GM12872 (cell line): ENCODE data around the gene BCL11B.

ENCODE experiments used
- TF ChIP-seq, protein P1 (sequence below): IDR thresholded peaks from 3 replicates; pipeline ENCODE4 v1.5.1; 2011; ENCODE audit warnings: low read depth, mild to moderate bottlenecking, low read length, moderate library complexity; ENCODE audit not compliant: insufficient read depth

The BCL11B gene

DNA sequence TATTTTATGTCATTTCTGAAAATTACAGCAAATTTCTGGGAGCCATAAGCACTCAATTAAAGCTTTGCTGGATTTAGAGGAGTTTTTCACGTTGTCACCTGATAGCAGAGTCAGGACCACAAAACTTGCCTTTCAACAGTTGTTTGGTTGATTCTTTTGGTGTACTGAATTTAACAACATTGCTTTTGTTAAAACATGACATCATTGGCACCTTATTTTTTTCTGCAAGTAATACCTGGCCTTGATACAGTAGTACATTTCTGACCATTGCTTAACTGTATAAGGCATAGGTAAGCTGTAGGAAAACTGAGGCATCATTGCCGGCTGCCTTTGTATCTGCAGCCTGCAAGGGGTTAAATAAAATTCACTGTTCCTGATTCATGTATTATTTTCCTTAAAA, 4.5 kb upstream of the BCL11B start:
- TF ChIP-seq, protein P1, sequence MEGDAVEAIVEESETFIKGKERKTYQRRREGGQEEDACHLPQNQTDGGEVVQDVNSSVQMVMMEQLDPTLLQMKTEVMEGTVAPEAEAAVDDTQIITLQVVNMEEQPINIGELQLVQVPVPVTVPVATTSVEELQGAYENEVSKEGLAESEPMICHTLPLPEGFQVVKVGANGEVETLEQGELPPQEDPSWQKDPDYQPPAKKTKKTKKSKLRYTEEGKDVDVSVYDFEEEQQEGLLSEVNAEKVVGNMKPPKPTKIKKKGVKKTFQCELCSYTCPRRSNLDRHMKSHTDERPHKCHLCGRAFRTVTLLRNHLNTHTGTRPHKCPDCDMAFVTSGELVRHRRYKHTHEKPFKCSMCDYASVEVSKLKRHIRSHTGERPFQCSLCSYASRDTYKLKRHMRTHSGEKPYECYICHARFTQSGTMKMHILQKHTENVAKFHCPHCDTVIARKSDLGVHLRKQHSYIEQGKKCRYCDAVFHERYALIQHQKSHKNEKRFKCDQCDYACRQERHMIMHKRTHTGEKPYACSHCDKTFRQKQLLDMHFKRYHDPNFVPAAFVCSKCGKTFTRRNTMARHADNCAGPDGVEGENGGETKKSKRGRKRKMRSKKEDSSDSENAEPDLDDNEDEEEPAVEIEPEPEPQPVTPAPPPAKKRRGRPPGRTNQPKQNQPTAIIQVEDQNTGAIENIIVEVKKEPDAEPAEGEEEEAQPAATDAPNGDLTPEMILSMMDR = no peak

DNA sequence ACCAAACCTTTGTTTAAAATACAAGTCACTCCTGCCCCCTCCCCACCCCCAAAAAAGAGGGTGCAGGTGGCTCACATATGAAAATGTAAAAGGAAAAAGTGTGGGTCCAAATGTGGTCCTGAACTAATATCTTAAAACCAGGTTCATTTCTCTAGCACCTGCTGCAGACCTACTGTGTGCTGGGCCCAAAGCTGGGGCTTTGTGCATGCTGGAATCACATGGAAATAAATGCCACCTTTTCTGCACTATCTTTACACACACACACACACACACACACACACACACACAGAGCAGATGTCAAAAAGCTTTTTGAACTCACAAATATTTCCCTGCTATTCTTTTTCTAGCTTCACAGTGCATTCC, 3.2 kb upstream of the BCL11B start:
- TF ChIP-seq, protein P1 = no peak

DNA sequence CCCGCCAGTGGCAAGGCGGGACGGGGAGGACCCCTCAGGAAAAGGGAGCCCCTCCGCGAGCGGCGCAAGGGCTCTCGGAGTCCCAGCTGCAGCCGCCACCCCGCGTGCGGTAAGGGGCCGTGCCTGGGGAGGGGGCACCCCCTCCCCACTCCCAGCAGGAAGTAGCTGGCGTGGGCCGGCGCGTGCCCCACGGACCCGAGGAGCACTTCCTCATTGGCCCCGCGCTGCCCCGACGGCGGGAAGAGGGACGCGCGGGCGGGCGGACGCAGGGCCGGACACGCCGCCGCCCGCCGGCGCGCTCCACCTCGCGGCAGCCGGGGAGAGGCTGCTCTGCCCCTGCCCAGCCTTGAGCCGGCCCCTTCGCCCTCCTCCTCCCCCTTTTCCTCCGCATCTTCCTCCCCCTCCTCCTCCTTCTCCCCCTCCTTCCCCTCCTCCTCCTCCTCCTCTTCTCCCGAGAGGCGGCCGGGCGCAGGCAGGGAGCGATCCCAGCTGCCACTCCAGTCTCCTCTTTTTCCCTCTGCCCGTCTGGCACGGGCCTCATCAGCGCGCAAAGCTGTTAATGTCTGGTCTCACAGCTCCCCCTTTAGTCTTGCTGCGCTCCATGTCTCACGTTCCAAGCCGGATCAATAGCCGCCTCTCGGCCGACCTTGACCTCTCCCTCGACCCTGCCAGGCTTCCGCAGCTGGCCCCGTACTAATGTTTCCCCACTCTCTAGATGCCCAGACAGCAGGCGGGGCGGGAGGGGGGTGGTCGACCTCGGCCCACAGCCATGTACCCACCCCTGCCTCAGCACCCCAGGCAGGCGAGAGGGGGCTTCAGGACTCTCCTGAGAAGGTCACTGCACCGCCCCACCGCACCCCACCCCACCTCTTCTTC, 2.6 kb upstream of the BCL11B start:
- TF ChIP-seq, protein P1 = no peak

DNA sequence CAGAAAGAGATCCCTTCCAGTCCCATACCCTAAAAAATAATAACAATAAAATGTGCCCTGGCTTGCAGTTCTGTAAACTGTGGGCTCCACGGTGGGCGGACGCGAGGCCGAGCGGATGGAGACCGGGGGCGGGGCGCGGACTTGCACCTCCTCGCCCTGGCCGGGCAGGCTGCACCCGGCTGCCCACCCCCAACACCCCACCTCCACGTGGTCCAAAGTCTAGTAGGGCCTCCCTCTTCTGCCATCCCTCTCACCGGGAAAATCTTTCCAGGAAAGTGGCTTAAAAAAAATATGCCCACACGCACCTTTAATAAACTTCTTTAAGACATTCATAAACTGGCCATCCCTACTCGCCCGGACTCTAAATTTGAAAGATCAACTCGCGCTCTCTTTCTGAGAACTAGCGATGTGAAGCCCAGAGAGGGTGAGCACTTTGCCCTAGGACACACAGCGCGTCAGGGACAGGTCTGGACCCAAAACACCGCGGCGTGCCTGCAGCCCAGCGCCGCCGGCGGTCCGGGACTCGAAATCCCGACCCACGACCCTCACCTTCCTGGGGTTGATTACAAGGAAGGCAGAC, 1.9 kb upstream of the BCL11B start:
- TF ChIP-seq, protein P1 = no peak

DNA sequence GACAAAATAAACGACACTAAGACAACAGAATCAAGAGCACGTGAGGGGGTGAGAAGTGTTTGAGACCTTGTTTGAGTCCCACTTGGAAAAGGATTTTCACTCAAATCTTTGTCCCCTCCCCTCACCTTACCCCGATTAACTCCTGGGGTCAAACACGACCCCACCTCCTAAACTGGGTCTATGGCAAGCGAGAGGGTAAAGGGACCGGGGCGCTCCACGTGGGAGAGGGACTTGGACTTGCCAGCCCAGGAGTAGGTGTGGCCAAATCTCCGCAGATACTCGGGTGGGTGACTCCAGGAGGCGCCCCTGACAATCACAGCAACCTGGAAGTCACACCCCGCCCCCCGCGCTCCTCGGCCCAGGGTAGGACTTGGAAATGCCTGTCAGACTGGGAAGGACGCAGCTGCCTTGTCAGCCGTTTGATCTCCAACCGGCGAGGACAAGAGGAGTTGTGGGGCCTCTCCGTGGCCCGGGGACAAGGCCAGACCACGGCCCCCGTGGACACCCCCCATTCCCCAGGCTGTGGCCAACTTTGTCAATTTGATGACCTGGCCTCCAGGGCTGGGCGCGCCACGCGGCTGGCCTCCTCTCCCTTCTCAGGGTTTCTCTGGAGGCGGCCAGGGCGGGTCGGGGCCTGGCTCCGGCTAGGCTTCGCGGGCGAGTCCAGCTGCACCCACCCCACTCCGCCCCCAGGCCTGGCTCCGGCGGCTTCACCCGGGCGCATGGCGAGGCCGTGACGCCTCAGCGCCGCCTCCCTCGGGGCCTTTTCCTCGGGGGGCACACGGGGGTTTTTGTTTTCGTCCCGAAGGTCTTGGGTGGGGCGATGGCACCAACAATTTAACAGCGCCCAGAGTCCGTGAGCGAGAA, 1.1 kb upstream of the BCL11B start:
- TF ChIP-seq, protein P1 = no peak

DNA sequence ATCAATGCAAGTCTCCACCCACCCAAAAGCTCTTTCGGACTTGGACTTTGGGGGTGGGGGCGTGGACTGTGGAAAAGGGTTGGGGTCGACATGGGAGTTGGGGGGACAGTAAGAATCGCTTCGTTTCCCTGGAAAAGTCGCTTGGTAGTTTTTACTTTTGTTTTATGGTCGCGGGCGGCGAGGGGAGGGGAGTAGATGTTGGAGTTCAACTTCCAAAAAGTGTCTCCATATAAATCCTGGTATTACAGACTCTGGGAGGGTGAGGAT, 568 bp upstream of the BCL11B start:
- TF ChIP-seq, protein P1 = no peak

DNA sequence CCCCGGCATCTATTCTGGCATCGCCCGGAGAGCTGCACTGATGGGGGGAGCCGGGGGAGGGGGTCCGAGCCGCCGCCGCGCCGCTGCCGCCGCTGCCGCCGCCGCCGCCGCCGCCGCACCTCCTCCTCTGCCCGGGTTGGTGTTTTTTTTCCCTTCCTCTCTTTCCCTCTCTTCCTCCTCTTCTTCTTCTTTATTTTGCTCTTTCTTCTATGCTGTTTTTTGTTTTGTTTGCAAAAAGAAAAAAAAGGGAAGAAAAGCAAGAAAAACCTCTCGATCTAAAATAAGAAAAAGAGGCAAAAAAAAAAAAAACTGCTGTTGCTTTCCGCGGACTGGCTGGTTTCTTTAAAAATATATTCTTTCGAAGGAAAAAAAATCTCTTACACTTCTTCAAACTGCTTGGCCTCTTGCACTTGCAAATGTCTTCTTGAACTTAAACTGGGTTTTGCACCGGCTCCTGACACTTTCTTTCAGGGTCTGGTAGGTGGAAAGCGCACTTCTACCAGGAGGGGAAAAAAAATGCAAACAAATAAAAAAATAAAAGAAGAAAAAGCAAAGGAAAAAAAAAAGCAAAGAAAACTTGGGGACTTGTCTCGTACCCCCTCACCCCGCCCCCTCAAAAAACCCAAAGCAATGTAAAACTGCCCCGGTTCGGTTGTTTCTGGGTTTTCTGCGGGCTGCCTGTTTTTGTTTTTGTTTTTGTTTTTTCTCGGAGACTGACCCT, 616 bp downstream of the BCL11B start:
- TF ChIP-seq, protein P1 = no peak
